GM18858 (cell line): ENCODE results near the gene FCGR1A.
"Not testable (repeated sequence)": the region's sequence is repeated elsewhere in the genome, so short reads cannot be mapped to it uniquely, and the experiment has no call there.

Experiments used
- ATAC-seq: cut with Tn5 transposase; IDR thresholded peaks from one replicate; pipeline ENCODE4 v1.9.1; 2021; ENCODE audit not compliant: unreplicated experiment

FCGR1A gene

GRCh38 chr1:149775510-149776147 is 6.9 kb upstream of the FCGR1A start:
- ATAC-seq = not testable (repeated sequence)

GRCh38 chr1:149777084-149777483 is 5.4 kb upstream of the FCGR1A start:
- not testable (repeated sequence) for ATAC-seq

GRCh38 chr1:149778313-149778712 is 4.2 kb upstream of the FCGR1A start:
- not testable (repeated sequence) for ATAC-seq

GRCh38 chr1:149781413-149781984 is 995 bp upstream of the FCGR1A start:
- not testable (repeated sequence) for ATAC-seq

- ATAC-seq = not testable (repeated sequence)
These were observed 795 bp downstream of the FCGR1A start for GRCh38 chr1:149783289-149783688.

- not testable (repeated sequence) for ATAC-seq
These were observed 1.4 kb downstream of the FCGR1A start for GRCh38 chr1:149783868-149784267.

- not testable (repeated sequence) for ATAC-seq
These were observed 5.4 kb downstream of the FCGR1A start for GRCh38 chr1:149787688-149788451.

- ATAC-seq = peak; percentile 37
These were observed 10.0 kb downstream of the FCGR1A start for GRCh38 chr1:149792502-149792901.

- peak; percentile 48 for ATAC-seq
These were observed 10.5 kb downstream of the FCGR1A start for GRCh38 chr1:149792912-149793515.

- not testable (repeated sequence) for ATAC-seq
These were observed 11.4 kb downstream of the FCGR1A start for GRCh38 chr1:149793885-149794284.

- not testable (repeated sequence) for ATAC-seq
These were observed 19.1 kb downstream of the FCGR1A start for GRCh38 chr1:149801628-149802027.

- ATAC-seq = not testable (repeated sequence)
These were observed 22.1 kb downstream of the FCGR1A start for GRCh38 chr1:149804417-149805080.

- ATAC-seq = not testable (repeated sequence)
These were observed 28.4 kb downstream of the FCGR1A start for GRCh38 chr1:149810697-149811405.

GRCh38 chr1:149811514-149811889 is 29.0 kb downstream of the FCGR1A start:
- ATAC-seq = not testable (repeated sequence)

- ATAC-seq = peak; percentile 78
These were observed 29.7 kb downstream of the FCGR1A start for GRCh38 chr1:149811890-149812829.

GRCh38 chr1:149812893-149813801 is 30.7 kb downstream of the FCGR1A start:
- peak; percentile 31 for ATAC-seq

GRCh38 chr1:149820387-149820786 is 37.9 kb downstream of the FCGR1A start:
- not testable (repeated sequence) for ATAC-seq

GRCh38 chr1:149826555-149826954 is 44.1 kb downstream of the FCGR1A start:
- not testable (repeated sequence) for ATAC-seq
